Tibial nerve (tissue), 4 donors: Measurements from ENCODE around the gene PXDC1. TPM values are rescaled to one million over a fixed set of nuclear protein-coding genes. Genes with fewer than 3 reads are reported as not detected.

Experiments
- DNase-seq, 2 donors: peaks; one replicate each; pipeline ENCODE4 v3.0.0-alpha.2; 2019; ENCODE audit warnings: low spot score in 2 of 2
- H3K27ac ChIP-seq, 4 donors: fragments of 200-600 bp; sonication (generic) in 3 of 4; one replicate each; pipeline ENCODE4 v1.5.1; 2017 to 2019; ENCODE audit warnings: mild to moderate bottlenecking in 1 of 4
- H3K27me3 ChIP-seq, 2 donors: fragments of 200-600 bp; sonication (generic) in 1 of 2; one replicate each; pipeline versions ENCODE4 v1.5.1 to v1.6.0; 2017 to 2019
- H3K36me3 ChIP-seq, 3 donors: fragments of 200-600 bp; sonication (generic); one replicate each; pipeline ENCODE4 v1.5.1; 2018 to 2019
- H3K4me1 ChIP-seq, 4 donors: fragments of 200-600 bp; sonication (generic) in 3 of 4; one replicate each; pipeline ENCODE4 v1.5.1; 2017 to 2019
- H3K4me3 ChIP-seq, 4 donors: fragments of 200-600 bp; sonication (generic) in 3 of 4; one replicate each; pipeline ENCODE4 v1.5.1; 2017 to 2019; ENCODE audit warnings: mild to moderate bottlenecking in 1 of 4, moderate library complexity in 1 of 4
- H3K9me3 ChIP-seq, 4 donors: fragments of 200-600 bp; sonication (generic) in 3 of 4; one replicate each; pipeline ENCODE4 v1.5.1; 2017 to 2019
- CTCF ChIP-seq, 5 experiments: fragments of 200-600 bp in 3 of 5; fragments of 450-650 bp in 2 of 5; sonication (generic) in 3 of 5; IDR thresholded peaks; one replicate each; pipeline ENCODE4 v1.5.1; 2016 to 2019; ENCODE audit warnings: antibody characterized with exemption in 5 of 5, mild to moderate bottlenecking in 3 of 5, moderate library complexity in 2 of 5
- EP300 ChIP-seq, 2 donors: sonication (generic); formaldehyde crosslinking; IDR thresholded peaks; one replicate each; pipeline ENCODE4 v1.6.1; 2017; ENCODE audit warnings: antibody characterized with exemption in 2 of 2, mild to moderate bottlenecking in 1 of 2
- POLR2A ChIP-seq, 2 donors: fragments of 450-650 bp; IDR thresholded peaks; one replicate each; pipeline ENCODE4 v1.6.1; 2017; ENCODE audit warnings: antibody characterized with exemption in 2 of 2, mild to moderate bottlenecking in 2 of 2, moderate library complexity in 2 of 2
- WGBS, 2 donors: methylation state at CpG; one replicate each; pipeline ENCODE4 v1.1.5; 2018; 5-methylcytosine and 5-hydroxymethylcytosine counted together
- total RNA-seq, 4 donors: library from RNA; depleted of rRNA; stranded (reverse); fragments of >200 nt; gene quantifications; one replicate each; pipeline ENCODE4 v1.1.0, GENCODE V29; 2016

PXDC1 gene
- total RNA-seq, 4 donors from 2014 or later: 93.6 to 174 (median 113) TPM

GRCh38 chr6:3742426-3743344 is 8.8 kb downstream of the PXDC1 start:
- H3K27me3 ChIP-seq: no peaks in the 10 kb centered on the region
- peaks cover 0 to 12% (median 0%) of the 10 kb centered on the region in 3 donors for H3K36me3 ChIP-seq
- peaks cover 0 to 100% (median 46%) of the 10 kb centered on the region in 4 donors for H3K4me1 ChIP-seq
- peak overlapping the region; percentile 0 to 94 (median 56) for H3K27ac ChIP-seq
- TF ChIP-seq POLR2A (IDR thresholded peaks at IDR 0.05) (no peak), EP300 (IDR thresholded peaks at IDR 0.05) (peak in 1 of 2 donors; percentile 52), CTCF (IDR thresholded peaks at IDR 0.05) (peak; percentile 88 to 97 (median 95))
- H3K9me3 ChIP-seq: no peaks in the 10 kb centered on the region
- H3K4me3 ChIP-seq: peak overlapping the region in 1 of 4 donors; percentile 16
- 19 to 21% methylated on average over 37 of the region's 37 CpGs for WGBS, 2 donors
- peak; percentile 75 to 87 for DNase-seq

- peaks cover 0 to 95% (median 41%) of the 10 kb centered on the region in 4 donors for H3K4me1 ChIP-seq
- WGBS, 2 donors: 28 to 30% methylated on average over 3 of the region's 3 CpGs
- H3K36me3 ChIP-seq: peaks cover 0 to 18% (median 0%) of the 10 kb centered on the region in 3 donors
- H3K27me3 ChIP-seq: no peaks in the 10 kb centered on the region
- H3K9me3 ChIP-seq: no peaks in the 10 kb centered on the region
- TF ChIP-seq POLR2A (IDR thresholded peaks at IDR 0.05): no peak
- no peak for TF ChIP-seq CTCF (IDR thresholded peaks at IDR 0.05)
- TF ChIP-seq EP300 (IDR thresholded peaks at IDR 0.05): no peak
- peak overlapping the region in 1 of 4 donors; percentile 16 for H3K4me3 ChIP-seq
- DNase-seq: no peak
- H3K27ac ChIP-seq: peak overlapping the region in 2 of 4 donors; percentile 77 to 94
Measured at GRCh38 chr6:3742076-3742425, 9.5 kb downstream of the PXDC1 start.

- Histone ChIP-seq H3K4me3 (no peak overlapping the region), H3K36me3 (peaks cover 0 to 24% (median 0%) of the 10 kb centered on the region in 3 donors), H3K4me1 (peaks cover 0 to 89% (median 35%) of the 10 kb centered on the region in 4 donors), H3K9me3 (no peaks in the 10 kb centered on the region), H3K27me3 (no peaks in the 10 kb centered on the region), H3K27ac (peak overlapping the region in 1 of 4 donors; percentile 25)
- TF ChIP-seq EP300 (IDR thresholded peaks at IDR 0.05) (no peak), POLR2A (IDR thresholded peaks at IDR 0.05) (no peak), CTCF (IDR thresholded peaks at IDR 0.05) (no peak)
- WGBS, 2 donors: 84 to 88% methylated on average over 13 of the region's 13 CpGs
- DNase-seq: no peak
Measured at GRCh38 chr6:3741477-3741871, 10.0 kb downstream of the PXDC1 start.

- H3K4me3 ChIP-seq: no peak overlapping the region
- H3K27me3 ChIP-seq: no peaks in the 10 kb centered on the region
- no peak for DNase-seq
- no peaks in the 10 kb centered on the region for H3K9me3 ChIP-seq
- H3K36me3 ChIP-seq: peaks cover 0 to 31% (median 0%) of the 10 kb centered on the region in 3 donors
- TF ChIP-seq CTCF (IDR thresholded peaks at IDR 0.05): no peak
- no peak for TF ChIP-seq EP300 (IDR thresholded peaks at IDR 0.05)
- TF ChIP-seq POLR2A (IDR thresholded peaks at IDR 0.05): no peak
- peak overlapping the region in 1 of 4 donors; percentile 25 for H3K27ac ChIP-seq
- WGBS, 2 donors: 79 to 85% methylated on average over 16 of the region's 16 CpGs
- peaks cover 0 to 83% (median 30%) of the 10 kb centered on the region in 4 donors for H3K4me1 ChIP-seq
Measured at GRCh38 chr6:3740551-3741476, 10.7 kb downstream of the PXDC1 start.
